GM12878 (cell line): ENCODE results near the gene ERFL.

Experiments used
- FOXK2 ChIP-seq: fragments of 450-650 bp; IDR thresholded peaks from 2 replicates; pipeline ENCODE4 v1.6.1; 2017; ENCODE audit warnings: mild to moderate bottlenecking, moderate library complexity
- NFYB ChIP-seq: IDR thresholded peaks from 2 replicates; pipeline ENCODE4 v1.6.1; 2011; ENCODE audit warnings: low read depth, mild to moderate bottlenecking, low read length, improper control_type of control experiment, moderate library complexity; ENCODE audit not compliant: insufficient read depth
- POLR2AphosphoS2 ChIP-seq: IDR thresholded peaks from 2 replicates; pipeline ENCODE4 v1.6.1; 2011; ENCODE audit warnings: low read depth, mild to moderate bottlenecking, low read length, improper control_type of control experiment, moderate library complexity
- TF ChIP-seq, protein P1 (sequence below): IDR thresholded peaks from 2 replicates; pipeline ENCODE4 v1.6.1; 2011; ENCODE audit warnings: low read depth, low read length, improper control_type of control experiment, borderline replicate concordance
- TF ChIP-seq, protein P2 (sequence below), 3 experiments: IDR thresholded peaks in 2 of 3; conservative IDR thresholded peaks in 1 of 3; 2 replicates each; pipeline ENCODE4 v1.5.1; 2011; ENCODE audit warnings: low read depth in 3 of 3, low read length in 3 of 3, mild to moderate bottlenecking in 3 of 3, control low read depth in 2 of 3, moderate library complexity in 2 of 3, inconsistent platforms in 1 of 3, mixed read lengths in 1 of 3; ENCODE audit not compliant: control insufficient read depth in 2 of 3, insufficient read depth in 1 of 3; ENCODE audit errors: extremely low read depth in 1 of 3

GRCh38 chr19:41927497-41928192, 604 bp downstream of the ERFL start:
- no peak for TF ChIP-seq POLR2AphosphoS2
- TF ChIP-seq NFYB = no peak
- TF ChIP-seq, protein P1, sequence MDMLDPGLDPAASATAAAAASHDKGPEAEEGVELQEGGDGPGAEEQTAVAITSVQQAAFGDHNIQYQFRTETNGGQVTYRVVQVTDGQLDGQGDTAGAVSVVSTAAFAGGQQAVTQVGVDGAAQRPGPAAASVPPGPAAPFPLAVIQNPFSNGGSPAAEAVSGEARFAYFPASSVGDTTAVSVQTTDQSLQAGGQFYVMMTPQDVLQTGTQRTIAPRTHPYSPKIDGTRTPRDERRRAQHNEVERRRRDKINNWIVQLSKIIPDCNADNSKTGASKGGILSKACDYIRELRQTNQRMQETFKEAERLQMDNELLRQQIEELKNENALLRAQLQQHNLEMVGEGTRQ = no peak
- TF ChIP-seq, protein P2, sequence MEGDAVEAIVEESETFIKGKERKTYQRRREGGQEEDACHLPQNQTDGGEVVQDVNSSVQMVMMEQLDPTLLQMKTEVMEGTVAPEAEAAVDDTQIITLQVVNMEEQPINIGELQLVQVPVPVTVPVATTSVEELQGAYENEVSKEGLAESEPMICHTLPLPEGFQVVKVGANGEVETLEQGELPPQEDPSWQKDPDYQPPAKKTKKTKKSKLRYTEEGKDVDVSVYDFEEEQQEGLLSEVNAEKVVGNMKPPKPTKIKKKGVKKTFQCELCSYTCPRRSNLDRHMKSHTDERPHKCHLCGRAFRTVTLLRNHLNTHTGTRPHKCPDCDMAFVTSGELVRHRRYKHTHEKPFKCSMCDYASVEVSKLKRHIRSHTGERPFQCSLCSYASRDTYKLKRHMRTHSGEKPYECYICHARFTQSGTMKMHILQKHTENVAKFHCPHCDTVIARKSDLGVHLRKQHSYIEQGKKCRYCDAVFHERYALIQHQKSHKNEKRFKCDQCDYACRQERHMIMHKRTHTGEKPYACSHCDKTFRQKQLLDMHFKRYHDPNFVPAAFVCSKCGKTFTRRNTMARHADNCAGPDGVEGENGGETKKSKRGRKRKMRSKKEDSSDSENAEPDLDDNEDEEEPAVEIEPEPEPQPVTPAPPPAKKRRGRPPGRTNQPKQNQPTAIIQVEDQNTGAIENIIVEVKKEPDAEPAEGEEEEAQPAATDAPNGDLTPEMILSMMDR (IDR thresholded peaks at IDR 0.05 in 2 of 3, conservative IDR thresholded peaks at IDR 0.05 in 1 of 3; ENCODE audit: control insufficient read depth in 2 of 3, extremely low read depth in 1 of 3, insufficient read depth in 1 of 3, low read depth in 3 of 3, low read length in 3 of 3) = no peak
- no peak for TF ChIP-seq FOXK2
